ENCODE data around the gene DLGAP3.

DLGAP3 gene

DNA sequence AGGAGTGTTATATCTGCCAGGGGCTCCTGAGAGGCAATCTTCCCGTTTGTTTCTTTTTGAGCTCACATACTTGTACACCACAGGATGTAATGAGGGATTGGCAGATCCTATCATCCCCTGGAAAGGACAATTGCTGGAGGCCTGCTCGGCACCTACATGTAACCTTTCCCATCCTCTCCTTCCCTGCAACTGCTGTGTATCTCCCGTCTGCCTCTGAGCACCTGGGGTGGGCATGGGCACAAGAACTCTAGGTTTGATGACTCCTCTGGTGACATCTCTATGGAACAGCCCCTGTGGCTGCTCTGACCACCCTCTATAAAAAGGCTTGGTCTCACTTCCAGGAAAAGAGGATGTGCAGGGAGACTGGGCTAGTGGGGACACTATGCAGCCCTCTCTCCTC, 44.9 kb downstream of the DLGAP3 start:
- peak overlapping the region in 2 of 3 experiments; percentile 38 to 68 for H3K4me3 Mint-ChIP-seq
- TF ChIP-seq, protein P1, sequence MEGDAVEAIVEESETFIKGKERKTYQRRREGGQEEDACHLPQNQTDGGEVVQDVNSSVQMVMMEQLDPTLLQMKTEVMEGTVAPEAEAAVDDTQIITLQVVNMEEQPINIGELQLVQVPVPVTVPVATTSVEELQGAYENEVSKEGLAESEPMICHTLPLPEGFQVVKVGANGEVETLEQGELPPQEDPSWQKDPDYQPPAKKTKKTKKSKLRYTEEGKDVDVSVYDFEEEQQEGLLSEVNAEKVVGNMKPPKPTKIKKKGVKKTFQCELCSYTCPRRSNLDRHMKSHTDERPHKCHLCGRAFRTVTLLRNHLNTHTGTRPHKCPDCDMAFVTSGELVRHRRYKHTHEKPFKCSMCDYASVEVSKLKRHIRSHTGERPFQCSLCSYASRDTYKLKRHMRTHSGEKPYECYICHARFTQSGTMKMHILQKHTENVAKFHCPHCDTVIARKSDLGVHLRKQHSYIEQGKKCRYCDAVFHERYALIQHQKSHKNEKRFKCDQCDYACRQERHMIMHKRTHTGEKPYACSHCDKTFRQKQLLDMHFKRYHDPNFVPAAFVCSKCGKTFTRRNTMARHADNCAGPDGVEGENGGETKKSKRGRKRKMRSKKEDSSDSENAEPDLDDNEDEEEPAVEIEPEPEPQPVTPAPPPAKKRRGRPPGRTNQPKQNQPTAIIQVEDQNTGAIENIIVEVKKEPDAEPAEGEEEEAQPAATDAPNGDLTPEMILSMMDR (IDR thresholded peaks at IDR 0.05; ENCODE audit: unreplicated experiment in 3 of 3): no peak
- no peaks in the 10 kb centered on the region for H3K36me3 Mint-ChIP-seq (ENCODE audit: low read depth)
- H3K27ac Mint-ChIP-seq: no peak overlapping the region
- H3K27me3 Mint-ChIP-seq (ENCODE audit: low read depth): peaks cover 84% of the 10 kb centered on the region
- H3K9me3 Mint-ChIP-seq: peaks cover 3% of the 10 kb centered on the region
- peaks cover 3% of the 10 kb centered on the region for H3K4me1 Mint-ChIP-seq

DNA sequence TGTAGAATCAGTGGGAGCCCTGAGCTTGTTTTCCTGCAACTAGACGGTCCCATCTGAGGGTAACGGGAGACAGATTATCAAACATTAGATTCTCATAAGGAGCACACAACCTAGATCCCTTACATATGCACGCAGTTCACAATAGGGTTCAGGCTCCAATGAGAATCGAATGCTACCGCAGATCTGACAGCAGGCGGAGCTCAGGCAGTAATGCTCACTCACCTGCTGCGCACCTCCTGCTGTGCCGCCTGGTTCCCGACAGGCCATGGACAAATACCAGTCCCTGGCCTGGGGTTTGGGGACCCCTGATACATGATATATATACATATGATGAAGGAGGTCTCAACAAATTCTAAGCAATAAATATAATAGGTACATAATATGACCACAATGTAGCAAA, 50.2 kb downstream of the DLGAP3 start:
- Mint-ChIP-seq H3K27me3 (ENCODE audit: low read depth) (peaks cover 84% of the 10 kb centered on the region), H3K9me3 (peaks cover 2% of the 10 kb centered on the region), H3K4me3 (no peak overlapping the region), H3K36me3 (ENCODE audit: low read depth) (no peaks in the 10 kb centered on the region), H3K4me1 (no peaks in the 10 kb centered on the region), H3K27ac (no peak overlapping the region)
- TF ChIP-seq, protein P1 (IDR thresholded peaks at IDR 0.05; ENCODE audit: unreplicated experiment in 3 of 3): no peak

DNA sequence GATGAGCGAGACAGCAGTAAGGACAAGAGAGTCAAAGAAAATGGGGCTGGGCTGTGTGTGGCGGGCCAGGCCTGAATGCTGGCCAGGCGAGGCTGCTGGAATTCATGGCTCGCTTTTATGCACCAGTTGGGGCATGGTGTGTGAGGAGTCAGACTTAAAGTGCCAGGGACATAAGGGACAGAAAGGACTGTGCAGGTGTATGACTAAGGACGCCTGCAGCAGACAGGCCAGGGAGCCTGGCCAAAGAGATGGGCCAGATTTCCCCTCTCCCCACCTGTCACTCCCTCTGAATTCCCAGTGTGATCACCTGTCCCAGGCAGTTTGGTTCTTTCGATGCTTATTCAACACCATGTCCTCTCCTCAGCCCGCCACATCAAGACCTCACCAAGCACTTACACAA, 53.0 kb downstream of the DLGAP3 start:
- TF ChIP-seq, protein P1 (IDR thresholded peaks at IDR 0.05; ENCODE audit: unreplicated experiment in 3 of 3): no peak
- Mint-ChIP-seq H3K9me3 (no peaks in the 10 kb centered on the region), H3K27me3 (ENCODE audit: low read depth) (peaks cover 85% of the 10 kb centered on the region)

DNA sequence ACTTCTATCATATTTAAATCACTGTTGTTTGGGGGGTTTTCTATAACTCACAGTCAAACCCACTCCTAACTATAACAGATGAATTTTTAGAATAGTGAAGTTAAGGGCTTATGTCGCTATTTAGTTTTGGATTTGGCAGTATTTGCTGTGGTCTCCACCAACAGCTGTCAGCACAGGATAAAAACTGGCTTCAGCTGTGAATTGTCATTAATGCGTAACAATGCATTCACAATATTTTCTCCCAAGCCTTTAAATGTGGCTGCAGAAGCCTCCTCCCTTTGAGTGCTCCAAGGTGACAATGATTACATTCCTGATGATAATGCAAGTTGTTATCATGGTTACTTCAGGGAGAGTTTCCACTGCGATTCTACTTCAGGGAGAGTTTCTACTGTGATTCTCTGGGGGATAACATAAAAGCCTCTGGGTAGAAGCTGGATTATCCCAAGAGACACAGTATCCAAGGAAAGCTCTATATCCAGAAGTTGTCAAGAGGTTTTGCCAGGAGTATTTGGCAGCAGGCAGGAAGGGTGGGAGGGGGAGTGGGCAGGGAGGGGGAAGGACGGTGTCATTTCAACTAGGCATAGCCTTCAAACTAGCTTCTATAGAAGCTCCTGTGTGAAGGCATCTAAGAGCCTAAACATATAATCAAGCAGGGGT, 55.0 kb downstream of the DLGAP3 start:
- Mint-ChIP-seq H3K27ac (no peak overlapping the region), H3K4me1 (no peaks in the 10 kb centered on the region)

More for the DNA sequence above, 53.0 kb downstream of the DLGAP3 start:
- Mint-ChIP-seq H3K4me3 (no peak overlapping the region), H3K4me1 (no peaks in the 10 kb centered on the region), H3K27ac (no peak overlapping the region), H3K36me3 (ENCODE audit: low read depth) (no peaks in the 10 kb centered on the region)

DNA sequence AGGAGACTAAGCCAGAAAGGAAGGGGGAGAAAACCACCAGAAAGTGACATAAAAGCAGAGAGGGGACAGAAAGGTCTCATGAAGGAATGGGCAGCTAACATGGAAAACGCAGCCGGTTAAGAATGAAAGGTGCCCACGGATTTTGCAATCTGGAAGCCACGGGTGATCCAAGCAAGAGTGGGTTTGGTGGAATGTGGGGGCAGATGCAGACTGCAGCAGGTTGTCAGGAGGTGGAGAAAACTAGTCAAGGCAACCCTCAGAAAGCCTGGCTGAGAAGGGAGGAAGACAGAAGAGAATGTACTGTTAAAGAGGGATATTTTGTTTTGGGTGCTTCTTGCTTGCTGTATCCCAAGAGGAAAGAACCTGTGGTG, 57.3 kb downstream of the DLGAP3 start:
- Mint-ChIP-seq H3K4me3 (no peak overlapping the region), H3K36me3 (ENCODE audit: low read depth) (no peaks in the 10 kb centered on the region), H3K27ac (no peak overlapping the region), H3K27me3 (ENCODE audit: low read depth) (peaks cover 73% of the 10 kb centered on the region), H3K9me3 (no peaks in the 10 kb centered on the region), H3K4me1 (no peaks in the 10 kb centered on the region)
- TF ChIP-seq, protein P1 (IDR thresholded peaks at IDR 0.05; ENCODE audit: unreplicated experiment in 3 of 3): no peak

More for the DNA sequence above, 55.0 kb downstream of the DLGAP3 start:
- TF ChIP-seq, protein P1 (IDR thresholded peaks at IDR 0.05; ENCODE audit: unreplicated experiment in 3 of 3): no peak
- Mint-ChIP-seq H3K27me3 (ENCODE audit: low read depth) (peaks cover 80% of the 10 kb centered on the region), H3K9me3 (no peaks in the 10 kb centered on the region), H3K36me3 (ENCODE audit: low read depth) (no peaks in the 10 kb centered on the region), H3K4me3 (no peak overlapping the region)

DNA sequence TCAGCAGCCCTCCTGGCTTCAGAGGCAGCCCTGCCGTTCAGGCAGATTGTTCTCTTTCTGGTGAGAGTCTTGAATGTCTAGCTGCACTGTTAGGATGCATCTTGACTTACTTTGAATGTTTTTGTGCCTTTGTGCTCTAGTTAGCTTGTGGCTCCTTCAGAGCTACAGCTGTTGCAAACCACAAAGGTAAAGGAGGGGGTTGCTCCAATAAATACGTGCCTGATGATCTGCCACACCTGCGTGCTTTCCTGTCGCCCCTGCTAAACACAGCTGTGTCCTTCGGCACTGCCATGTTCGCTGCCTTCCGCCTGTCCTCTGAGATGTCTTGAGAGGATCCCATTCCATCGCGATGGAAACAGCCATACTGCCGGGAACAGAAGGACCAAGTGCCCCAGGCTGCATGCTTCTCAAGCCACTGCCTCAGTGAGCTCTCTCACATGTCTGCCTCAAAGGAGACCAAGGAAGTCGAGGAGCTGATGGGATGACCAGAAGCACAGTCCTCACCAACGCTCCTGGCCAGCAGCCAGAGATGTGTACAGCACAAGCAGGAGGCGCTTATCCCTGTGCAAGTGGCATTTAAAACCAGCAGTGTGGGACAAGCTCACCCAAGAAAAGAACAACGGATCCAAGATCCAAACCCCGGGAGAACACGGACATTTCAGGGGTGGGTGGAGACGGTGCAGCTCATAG, 57.9 kb downstream of the DLGAP3 start:
- Mint-ChIP-seq H3K27ac (no peak overlapping the region), H3K4me1 (no peaks in the 10 kb centered on the region), H3K9me3 (no peaks in the 10 kb centered on the region), H3K36me3 (ENCODE audit: low read depth) (no peaks in the 10 kb centered on the region), H3K27me3 (ENCODE audit: low read depth) (peaks cover 68% of the 10 kb centered on the region), H3K4me3 (no peak overlapping the region)
- TF ChIP-seq, protein P1 (IDR thresholded peaks at IDR 0.05; ENCODE audit: unreplicated experiment in 3 of 3): no peak

All from nephron (organoid).